Measurements from ENCODE around the gene COX6A1. TPM values are rescaled to one million over a fixed set of nuclear protein-coding genes. Genes with fewer than 3 reads are reported as not detected.
A peak's percentile ranks its signal among the peaks of the same experiment; 100 is the strongest.

COX6A1 gene
- total RNA-seq, 2 experiments from 2014 or later = 323 to 355 TPM

GRCh38 chr12:120460157-120460556, 22.2 kb downstream of the COX6A1 start:
- Mint-ChIP-seq H3K27ac (peak overlapping the region; percentile 25), H3K4me1 (peaks cover 5% of the 10 kb centered on the region), H3K27me3 (no peaks in the 10 kb centered on the region), H3K4me3 (no peak overlapping the region), H3K9me3 (no peaks in the 10 kb centered on the region), H3K36me3 (ENCODE audit: low read depth) (peaks cover 67% of the 10 kb centered on the region)
- ChIA-PET CTCF (interaction anchor here (0.7 to 2.3 kb wide), 5 partner anchors 9 to 134 kb away, joined by 3 to 6 read pairs (median 4); no protein-coding TSS in a partner anchor), POLR2A (no interaction called here)
- DNase-seq = no peak

- Mint-ChIP-seq H3K9me3 (no peaks in the 10 kb centered on the region), H3K4me3 (no peak overlapping the region), H3K36me3 (ENCODE audit: low read depth) (peaks cover 68% of the 10 kb centered on the region), H3K27ac (no peak overlapping the region), H3K27me3 (no peaks in the 10 kb centered on the region), H3K4me1 (peaks cover 21% of the 10 kb centered on the region)
- no peak for DNase-seq
- CTCF ChIA-PET = interaction anchor here (0.6 to 1.8 kb wide), 2 partner anchors 12 to 365 kb away, joined by 3 to 6 read pairs; no protein-coding TSS in a partner anchor
- POLR2A ChIA-PET = no interaction called here
These were observed 24.3 kb downstream of the COX6A1 start for GRCh38 chr12:120462099-120462640.

- Mint-ChIP-seq H3K27me3 (no peaks in the 10 kb centered on the region), H3K36me3 (ENCODE audit: low read depth) (peaks cover 71% of the 10 kb centered on the region), H3K4me1 (peaks cover 28% of the 10 kb centered on the region), H3K27ac (no peak overlapping the region), H3K4me3 (no peak overlapping the region), H3K9me3 (no peaks in the 10 kb centered on the region)
- POLR2A ChIA-PET = no interaction called here
- CTCF ChIA-PET = interaction anchor here (0.6 to 1.8 kb wide), 6 partner anchors 12 to 33 kb away, joined by 3 to 6 read pairs (median 3); no protein-coding TSS in a partner anchor
- DNase-seq = no peak
These were observed 25.8 kb downstream of the COX6A1 start for GRCh38 chr12:120463712-120464111.

GRCh38 chr12:120465756-120466155, 27.8 kb downstream of the COX6A1 start:
- Mint-ChIP-seq H3K4me3 (no peak overlapping the region), H3K27me3 (no peaks in the 10 kb centered on the region), H3K36me3 (ENCODE audit: low read depth) (peaks cover 56% of the 10 kb centered on the region), H3K9me3 (no peaks in the 10 kb centered on the region), H3K4me1 (peaks cover 35% of the 10 kb centered on the region), H3K27ac (no peak overlapping the region)
- ChIA-PET POLR2A (no interaction called here), CTCF (interaction anchor here (1.2 to 1.8 kb wide), 3 partner anchors 10 to 141 kb away, joined by 5 to 13 read pairs (median 7); no protein-coding TSS in a partner anchor)
- no peak for DNase-seq

GRCh38 chr12:120466560-120467315, 28.8 kb downstream of the COX6A1 start:
- ChIA-PET POLR2A (no interaction called here), CTCF (interaction anchor here (0.8 to 1.8 kb wide), 6 partner anchors 9 to 142 kb away, joined by 3 to 13 read pairs (median 4); no protein-coding TSS in a partner anchor)
- Mint-ChIP-seq H3K4me1 (peaks cover 39% of the 10 kb centered on the region), H3K27me3 (no peaks in the 10 kb centered on the region), H3K36me3 (ENCODE audit: low read depth) (peaks cover 53% of the 10 kb centered on the region), H3K27ac (no peak overlapping the region), H3K4me3 (no peak overlapping the region), H3K9me3 (no peaks in the 10 kb centered on the region)
- peak; percentile 59 for DNase-seq

GRCh38 chr12:120467439-120467838, 29.5 kb downstream of the COX6A1 start:
- Mint-ChIP-seq H3K9me3 (no peaks in the 10 kb centered on the region), H3K4me1 (peaks cover 41% of the 10 kb centered on the region), H3K36me3 (ENCODE audit: low read depth) (peaks cover 46% of the 10 kb centered on the region), H3K27ac (no peak overlapping the region), H3K4me3 (peak overlapping the region; percentile 93), H3K27me3 (no peaks in the 10 kb centered on the region)
- DNase-seq = no peak
- ChIA-PET CTCF (interaction anchor here (0.8 to 1.9 kb wide), 6 partner anchors 8 to 69 kb away, joined by 3 to 13 read pairs (median 4); no protein-coding TSS in a partner anchor), POLR2A (interaction anchor here (1.0 kb wide), 1 partner anchor 11 kb away, joined by 3 read pairs; no protein-coding TSS in a partner anchor)

- H3K27ac Mint-ChIP-seq = peak overlapping the region; percentile 90
- peak; percentile 24 for DNase-seq
- H3K4me3 Mint-ChIP-seq = peak overlapping the region; percentile 93
- H3K36me3 Mint-ChIP-seq (ENCODE audit: low read depth) = peaks cover 38% of the 10 kb centered on the region
- H3K9me3 Mint-ChIP-seq = no peaks in the 10 kb centered on the region
- H3K4me1 Mint-ChIP-seq = peaks cover 43% of the 10 kb centered on the region
- CTCF ChIA-PET = interaction anchor here (0.8 to 2.4 kb wide), 12 partner anchors 10 to 113 kb away, joined by 3 to 8 read pairs (median 6); partner anchors contain the start of genes COX6A1, DYNLL1 and POP5
- POLR2A ChIA-PET = interaction anchor here (0.5 to 1.0 kb wide), 3 partner anchors 12 to 100 kb away, joined by 3 read pairs; no protein-coding TSS in a partner anchor
- no peaks in the 10 kb centered on the region for H3K27me3 Mint-ChIP-seq
These were observed 30.5 kb downstream of the COX6A1 start for GRCh38 chr12:120468325-120468820.

GRCh38 chr12:120468821-120469449, 31.0 kb downstream of the COX6A1 start:
- DNase-seq = peak; percentile 50
- CTCF ChIA-PET = interaction anchor here (0.8 to 2.7 kb wide), 14 partner anchors 10 to 113 kb away, joined by 3 to 12 read pairs (median 6); partner anchors contain the start of genes COX6A1, DYNLL1 and POP5

GRCh38 chr12:120469450-120470149, 31.7 kb downstream of the COX6A1 start, which contains the start of gene SRSF9:
TSS of gene SRSF9 (minus strand) at chr12:120469748. CDS start at chr12:120469609, 139 bp downstream.
- POLR2A ChIA-PET = interaction anchor here (0.7 kb wide), 1 partner anchor 27 kb away, joined by 3 read pairs; no protein-coding TSS in a partner anchor

More at GRCh38 chr12:120468821-120469449, 31.0 kb downstream of the COX6A1 start:
- Mint-ChIP-seq H3K9me3 (no peaks in the 10 kb centered on the region), H3K27me3 (no peaks in the 10 kb centered on the region), H3K4me1 (peaks cover 43% of the 10 kb centered on the region), H3K36me3 (ENCODE audit: low read depth) (peaks cover 33% of the 10 kb centered on the region), H3K27ac (peak overlapping the region; percentile 90), H3K4me3 (peak overlapping the region; percentile 93)
- POLR2A ChIA-PET = interaction anchor here (0.6 to 0.7 kb wide), 2 partner anchors 28 to 99 kb away, joined by 3 read pairs; no protein-coding TSS in a partner anchor

GRCh38 chr12:120470150-120470784, 32.4 kb downstream of the COX6A1 start:
- POLR2A ChIA-PET = interaction anchor here (0.6 kb wide), 1 partner anchor 179 kb away, joined by 6 read pairs; the partner anchor contains the start of gene RNU4-2
- Mint-ChIP-seq H3K4me1 (peaks cover 39% of the 10 kb centered on the region), H3K27me3 (peaks cover 3% of the 10 kb centered on the region), H3K9me3 (no peaks in the 10 kb centered on the region), H3K4me3 (peak overlapping the region; percentile 93), H3K27ac (peak overlapping the region; percentile 87), H3K36me3 (ENCODE audit: low read depth) (peaks cover 19% of the 10 kb centered on the region)
- CTCF ChIA-PET = interaction anchor here (0.6 to 2.7 kb wide), 13 partner anchors 9 to 146 kb away, joined by 3 to 12 read pairs (median 4); partner anchors contain the start of genes COQ5, DYNLL1 and POP5
- DNase-seq = no peak

More at GRCh38 chr12:120469450-120470149, 31.7 kb downstream of the COX6A1 start, which contains the start of gene SRSF9:
- Mint-ChIP-seq H3K27me3 (peaks cover under 1% of the 10 kb centered on the region), H3K4me1 (peaks cover 42% of the 10 kb centered on the region), H3K36me3 (ENCODE audit: low read depth) (peaks cover 26% of the 10 kb centered on the region), H3K9me3 (no peaks in the 10 kb centered on the region), H3K27ac (peak within 1 kb of the TSS; percentile 90), H3K4me3 (peak within 1 kb of the TSS; percentile 93)
- CTCF ChIA-PET = interaction anchor here (0.7 to 2.7 kb wide), 19 partner anchors 10 to 112 kb away, joined by 3 to 12 read pairs (median 5); partner anchors contain the start of genes COQ5, COX6A1, DYNLL1 and POP5
- DNase-seq = peak; percentile 97

- no peak for DNase-seq
- Mint-ChIP-seq H3K27ac (no peak overlapping the region), H3K4me1 (peaks cover 21% of the 10 kb centered on the region), H3K4me3 (no peak overlapping the region), H3K27me3 (peaks cover 3% of the 10 kb centered on the region), H3K36me3 (ENCODE audit: low read depth) (peaks cover 5% of the 10 kb centered on the region), H3K9me3 (no peaks in the 10 kb centered on the region)
- ChIA-PET CTCF (interaction anchor here (0.9 kb wide), 1 partner anchor 22 kb away, joined by 4 read pairs; no protein-coding TSS in a partner anchor), POLR2A (no interaction called here)
These were observed 34.6 kb downstream of the COX6A1 start for GRCh38 chr12:120472521-120472920.
